Small intestine (tissue), 7 donors: ENCODE data around the gene DNAJC19. TPM values are rescaled to one million over a fixed set of nuclear protein-coding genes. Genes with fewer than 3 reads are reported as not detected.
"Not testable (repeated sequence)": the region's sequence is repeated elsewhere in the genome, so short reads cannot be mapped to it uniquely, and the experiment has no call there.

Experiments used
- DNase-seq, 2 donors: peaks; one replicate each; pipeline versions ENCODE4 v3.0.0 to v3.0.0-alpha.2; 2013
- FAIRE-seq: peaks from 2 replicates; lab custom pipeline; 2012; peaks lifted over from hg19 to GRCh38; lab: Jason Lieb, UNC
- H3K27ac ChIP-seq, 3 donors: one replicate each; pipeline ENCODE4 v1.5.1; 2013; ENCODE audit warnings: low read length in 2 of 3, mild to moderate bottlenecking in 2 of 3, control low read depth in 1 of 3, inconsistent platforms in 1 of 3, low read depth in 1 of 3, moderate library complexity in 1 of 3
- H3K27me3 ChIP-seq, 3 donors: one replicate each; pipeline ENCODE4 v1.6.1; 2013; ENCODE audit warnings: low read length in 3 of 3, inconsistent platforms in 1 of 3; ENCODE audit not compliant: control insufficient read depth in 3 of 3, insufficient read depth in 3 of 3
- H3K36me3 ChIP-seq, 3 donors: one replicate each; pipeline ENCODE4 v1.6.1; 2013; ENCODE audit warnings: low read length in 3 of 3, inconsistent platforms in 1 of 3, low read depth in 1 of 3, mild to moderate bottlenecking in 1 of 3, moderate library complexity in 1 of 3; ENCODE audit not compliant: control insufficient read depth in 3 of 3, insufficient read depth in 2 of 3
- H3K4me1 ChIP-seq, 3 donors: one replicate each; pipeline ENCODE4 v1.6.1; 2013; ENCODE audit warnings: low read length in 2 of 3, inconsistent platforms in 1 of 3, low read depth in 1 of 3, mild to moderate bottlenecking in 1 of 3, moderate library complexity in 1 of 3; ENCODE audit not compliant: control insufficient read depth in 3 of 3, insufficient read depth in 2 of 3
- H3K4me3 ChIP-seq, 3 donors: one replicate each; pipeline ENCODE4 v1.5.1; 2013; ENCODE audit warnings: low read length in 3 of 3, control low read depth in 1 of 3, inconsistent platforms in 1 of 3, low read depth in 1 of 3, mild to moderate bottlenecking in 1 of 3, moderate library complexity in 1 of 3
- H3K9me3 ChIP-seq, 2 donors: one replicate each; pipeline ENCODE4 v1.6.1; 2013; ENCODE audit warnings: low read depth in 1 of 2, low read length in 1 of 2; ENCODE audit not compliant: control insufficient read depth in 2 of 2, insufficient read depth in 1 of 2
- WGBS, 3 donors: extraction: QIAGEN DNeasy Blood & Tissue Kit; methylation state at CpG; one replicate each; pipeline ENCODE4 v1.1.7; 2013; 5-methylcytosine and 5-hydroxymethylcytosine counted together
- polyA plus RNA-seq, 4 donors: library from polyadenylated mRNA; stranded (reverse) in 3 of 4; unstranded in 1 of 4; fragments of 200-250 nt in 3 of 4; fragments of 120-200 nt in 1 of 4; gene quantifications; one replicate each; pipeline versions ENCODE4 v1.2.1 to v1.2.3, GENCODE V29; 2013
- donor health status: healthy with polysubstance abuse.
- donor health status: control.
- donor health status: control.
- donor health status: Bipolar disorder and iron deficiency.
- donor health status: healthy.

The DNAJC19 gene
- polyA plus RNA-seq, 4 donors = 30.9 to 50.4 (median 36.6) TPM

- Histone ChIP-seq H3K36me3 (no peaks in the 10 kb centered on the region), H3K4me3 (no peak overlapping the region), H3K27ac (no peak overlapping the region), H3K27me3 (no peaks in the 10 kb centered on the region), H3K9me3 (no peaks in the 10 kb centered on the region), H3K4me1 (no peaks in the 10 kb centered on the region)
- 84 to 91% (median 87%) methylated on average over 7 of the region's 7 CpGs for WGBS, 3 donors
- no peak for FAIRE-seq
- DNase-seq = no peak
Observed at GRCh38 chr3:181006541-181006940, 17.0 kb upstream of the DNAJC19 start.

DNA sequence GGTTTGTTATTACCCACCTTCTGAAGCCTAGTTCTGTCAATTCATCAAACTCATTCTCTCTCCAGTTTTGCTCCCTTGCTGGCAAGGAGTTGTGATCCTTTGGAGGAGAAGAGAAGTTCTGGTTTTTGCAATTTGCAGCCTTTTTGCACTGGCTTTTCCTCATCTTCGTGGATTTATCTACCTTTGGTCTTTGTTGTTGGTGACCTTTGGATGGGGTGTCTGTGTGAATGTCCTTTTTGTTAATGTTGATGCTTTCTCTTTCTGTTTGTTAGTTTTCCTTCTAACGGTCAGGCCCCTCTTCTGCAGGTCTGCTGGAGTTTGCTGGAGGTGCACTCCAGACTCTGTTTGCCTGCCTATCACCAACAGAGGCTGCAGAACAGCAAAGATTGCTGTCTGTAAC lies 13.9 kb upstream of the DNAJC19 start:
- not testable (repeated sequence) for FAIRE-seq, H3K9me3 ChIP-seq, H3K27me3 ChIP-seq, DNase-seq, H3K27ac ChIP-seq, H3K36me3 ChIP-seq, H3K4me3 ChIP-seq, H3K4me1 ChIP-seq
- WGBS, 3 donors = 9 to 37% (median 27%) methylated on average over 2 of the region's 2 CpGs

DNA sequence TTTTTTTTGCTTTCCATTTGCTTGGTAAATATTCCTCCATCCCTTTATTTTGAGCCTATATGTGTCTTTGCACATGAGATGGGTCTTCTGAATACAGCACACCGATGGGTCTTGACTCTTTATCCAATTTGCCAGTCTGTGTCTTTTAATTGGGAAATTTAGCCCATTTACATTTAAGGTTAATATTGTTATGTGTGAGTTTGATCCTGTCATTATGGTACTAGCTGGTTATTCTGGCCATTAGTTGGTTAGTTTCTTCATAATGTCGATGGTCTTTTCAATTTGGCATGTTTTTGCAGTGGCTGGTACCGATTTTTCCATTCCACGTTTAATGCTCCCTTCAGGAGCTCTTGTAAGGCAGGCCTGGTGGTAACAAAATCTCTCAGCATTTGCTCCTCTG lies 12.8 kb upstream of the DNAJC19 start:
- WGBS, 3 donors = 84 to 87% (median 87%) methylated on average over 4 of the region's 4 CpGs
- H3K4me3 ChIP-seq, H3K27me3 ChIP-seq, DNase-seq, FAIRE-seq, H3K27ac ChIP-seq, H3K4me1 ChIP-seq, H3K9me3 ChIP-seq, H3K36me3 ChIP-seq: not testable (repeated sequence)

- DNase-seq = no peak
- Histone ChIP-seq H3K27ac (no peak overlapping the region), H3K4me3 (no peak overlapping the region), H3K9me3 (no peaks in the 10 kb centered on the region), H3K4me1 (no peaks in the 10 kb centered on the region), H3K27me3 (no peaks in the 10 kb centered on the region), H3K36me3 (no peaks in the 10 kb centered on the region)
- 86 to 90% (median 88%) methylated on average over 2 of the region's 2 CpGs for WGBS, 3 donors
- no peak for FAIRE-seq
Observed at GRCh38 chr3:180996415-180996932, 6.9 kb upstream of the DNAJC19 start.

GRCh38 chr3:180990505-180990904 lies 969 bp upstream of the DNAJC19 start:
- DNase-seq = no peak
- Histone ChIP-seq H3K36me3 (no peaks in the 10 kb centered on the region), H3K27me3 (no peaks in the 10 kb centered on the region), H3K4me1 (no peaks in the 10 kb centered on the region), H3K9me3 (no peaks in the 10 kb centered on the region), H3K4me3 (peak overlapping the region in 2 of 3 donors; percentile 70 to 88), H3K27ac (no peak overlapping the region)
- no peak for FAIRE-seq
- 17 to 26% (median 22%) methylated on average over 2 of the region's 2 CpGs for WGBS, 3 donors

GRCh38 chr3:180987344-180987743 lies 2.2 kb downstream of the DNAJC19 start:
- DNase-seq = no peak
- H3K27me3 ChIP-seq = no peaks in the 10 kb centered on the region
- H3K4me1 ChIP-seq = no peaks in the 10 kb centered on the region
- no peaks in the 10 kb centered on the region for H3K36me3 ChIP-seq
- H3K4me3 ChIP-seq = no peak overlapping the region
- H3K27ac ChIP-seq = no peak overlapping the region
- 94 to 98% (median 97%) methylated on average over 2 of the region's 2 CpGs for WGBS, 3 donors
- no peak for FAIRE-seq
- H3K9me3 ChIP-seq = no peaks in the 10 kb centered on the region

- 90 to 92% (median 91%) methylated on average over 10 of the region's 10 CpGs for WGBS, 3 donors
- not testable (repeated sequence) for DNase-seq, H3K27me3 ChIP-seq, H3K36me3 ChIP-seq, FAIRE-seq, H3K4me1 ChIP-seq, H3K27ac ChIP-seq, H3K9me3 ChIP-seq, H3K4me3 ChIP-seq
Observed at GRCh38 chr3:180986366-180986765, 3.2 kb downstream of the DNAJC19 start.

DNA sequence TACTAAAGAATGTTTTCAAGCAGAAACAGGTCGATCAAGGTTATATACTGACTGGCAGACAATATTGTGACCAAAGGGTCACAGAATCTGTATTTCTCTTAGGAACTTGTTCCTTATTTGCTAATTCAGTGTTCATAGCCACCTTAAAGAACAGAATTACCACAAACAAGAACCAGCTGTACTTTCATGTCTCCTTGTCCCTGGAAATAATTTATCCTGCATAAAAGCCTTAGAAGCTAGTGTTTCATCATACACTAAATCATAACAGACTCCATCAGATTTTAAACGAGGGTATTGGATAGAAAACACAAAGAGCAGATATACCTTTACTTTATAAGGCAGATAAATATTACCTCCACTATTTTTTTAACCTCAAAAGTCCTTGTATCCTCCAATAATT lies 6.4 kb downstream of the DNAJC19 start:
- no peaks in the 10 kb centered on the region for H3K4me1 ChIP-seq
- H3K9me3 ChIP-seq = no peaks in the 10 kb centered on the region
- FAIRE-seq (no peak), DNase-seq (no peak)
- H3K4me3 ChIP-seq = no peak overlapping the region
- H3K36me3 ChIP-seq = peaks cover 0 to 8% (median 0%) of the 10 kb centered on the region in 3 donors
- H3K27ac ChIP-seq = no peak overlapping the region
- no peaks in the 10 kb centered on the region for H3K27me3 ChIP-seq
- WGBS, 3 donors = 43 to 67% (median 50%) methylated on average over 2 of the region's 2 CpGs

DNA sequence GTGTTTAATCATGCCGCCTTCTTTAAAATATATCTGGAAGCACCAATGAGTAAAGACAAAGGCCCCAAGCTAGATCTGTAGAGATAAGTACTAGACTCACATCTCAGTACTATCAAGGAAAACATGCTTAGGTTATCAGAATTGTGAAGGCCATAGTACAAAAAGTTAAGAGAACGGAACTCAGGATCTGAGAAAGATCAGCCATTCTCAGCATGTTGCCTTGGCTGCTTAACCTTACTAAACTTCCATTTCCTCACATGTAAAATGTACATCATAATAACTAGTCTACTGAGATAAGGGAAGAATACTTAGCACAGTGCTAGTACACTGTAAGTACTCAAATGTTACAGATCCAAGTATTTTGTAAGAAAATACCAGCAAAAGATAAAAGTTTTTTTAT lies 7.6 kb downstream of the DNAJC19 start:
- H3K4me3 ChIP-seq = no peak overlapping the region
- no peaks in the 10 kb centered on the region for H3K27me3 ChIP-seq
- peaks cover 0 to 8% (median 0%) of the 10 kb centered on the region in 3 donors for H3K36me3 ChIP-seq
- no peaks in the 10 kb centered on the region for H3K9me3 ChIP-seq
- FAIRE-seq = no peak
- no peak for DNase-seq
- no peak overlapping the region for H3K27ac ChIP-seq
- H3K4me1 ChIP-seq = no peaks in the 10 kb centered on the region
- 82 to 94% (median 92%) methylated on average over 2 of the region's 2 CpGs for WGBS, 3 donors
